H9 (cell line): ENCODE data around the gene CCR2. TPM values are rescaled to one million over a fixed set of nuclear protein-coding genes. Genes with fewer than 3 reads are reported as not detected.

Source experiments
- DNase-seq: peaks from one replicate; pipeline ENCODE4 v3.0.0-alpha.2; 2017
- H2AFZ ChIP-seq: one replicate; pipeline ENCODE4 v1.6.1; 2013; ENCODE audit warnings: mild to moderate bottlenecking, low read length, control low read depth, moderate library complexity
- H2AK5ac ChIP-seq: 2 replicates; pipeline ENCODE4 v1.6.1; 2013; ENCODE audit warnings: low read length, control low read depth, mixed read lengths; ENCODE audit not compliant: insufficient read length
- H2BK120ac ChIP-seq: one replicate; pipeline ENCODE4 v1.6.1; 2013; ENCODE audit warnings: low read depth, mild to moderate bottlenecking, low read length, control low read depth, inconsistent platforms; ENCODE audit not compliant: poor library complexity, severe bottlenecking
- H2BK12ac ChIP-seq: 2 replicates; pipeline ENCODE4 v1.6.1; 2013; ENCODE audit warnings: low read length, control low read depth, mixed read lengths, low read depth; ENCODE audit not compliant: insufficient read length
- H2BK15ac ChIP-seq: 2 replicates; pipeline ENCODE4 v1.6.1; 2013; ENCODE audit warnings: low read depth, low read length, control low read depth
- H2BK20ac ChIP-seq: one replicate; pipeline ENCODE4 v1.6.1; 2013; ENCODE audit warnings: low read depth, mild to moderate bottlenecking, low read length, control low read depth, inconsistent platforms; ENCODE audit not compliant: poor library complexity, severe bottlenecking
- H2BK5ac ChIP-seq: 2 replicates; pipeline ENCODE4 v1.6.1; 2013; ENCODE audit warnings: low read length, control low read depth, mixed read lengths; ENCODE audit not compliant: insufficient read length
- H3K14ac ChIP-seq: 2 replicates; pipeline ENCODE4 v1.6.1; 2013; ENCODE audit warnings: low read length, control low read depth; ENCODE audit not compliant: insufficient read depth
- H3K18ac ChIP-seq: 2 replicates; pipeline ENCODE4 v1.6.1; 2013; ENCODE audit warnings: low read depth, mild to moderate bottlenecking, mixed read lengths, low read length, control low read depth; ENCODE audit not compliant: insufficient read length
- H3K23ac ChIP-seq: 2 replicates; pipeline ENCODE4 v1.6.1; 2013; ENCODE audit warnings: low read length, control low read depth, mixed read lengths, low read depth; ENCODE audit not compliant: insufficient read length
- H3K23me2 ChIP-seq: 2 replicates; pipeline ENCODE4 v1.6.1; 2013; ENCODE audit warnings: low read depth, mild to moderate bottlenecking, mixed read lengths, low read length, control low read depth; ENCODE audit not compliant: insufficient read length, poor library complexity, severe bottlenecking
- H3K27ac ChIP-seq: 2 replicates; pipeline ENCODE4 v1.5.1; 2013; ENCODE audit warnings: low read length, control low read depth, mixed read lengths, low read depth; ENCODE audit not compliant: insufficient read length
- H3K27me3 ChIP-seq: 2 replicates; pipeline ENCODE4 v1.6.1; 2013; ENCODE audit warnings: low read length, control low read depth, inconsistent platforms; ENCODE audit not compliant: insufficient read depth
- H3K4ac ChIP-seq: 2 replicates; pipeline ENCODE4 v1.6.1; 2013; ENCODE audit warnings: low read depth, mild to moderate bottlenecking, control low read depth, inconsistent platforms, low read length, moderate library complexity
- H3K4me1 ChIP-seq: 2 replicates; pipeline ENCODE4 v1.6.1; 2013; ENCODE audit warnings: low read length, control low read depth, inconsistent platforms; ENCODE audit not compliant: insufficient read depth
- H3K4me2 ChIP-seq: 2 replicates; pipeline ENCODE4 v1.6.1; 2013; ENCODE audit warnings: low read length, control low read depth, mixed read lengths; ENCODE audit not compliant: insufficient read length, insufficient read depth
- H3K56ac ChIP-seq: 2 replicates; pipeline ENCODE4 v1.6.1; 2013; ENCODE audit warnings: low read depth, mild to moderate bottlenecking, mixed read lengths, low read length, control low read depth; ENCODE audit not compliant: insufficient read length
- H3K79me1 ChIP-seq: 2 replicates; pipeline ENCODE4 v1.6.1; 2013; ENCODE audit warnings: low read depth, mild to moderate bottlenecking, moderate library complexity, low read length, control low read depth, inconsistent platforms; ENCODE audit not compliant: insufficient read depth, poor library complexity, severe bottlenecking
- H3K79me2 ChIP-seq: 2 replicates; pipeline ENCODE4 v1.6.1; 2013; ENCODE audit warnings: low read length, control low read depth, inconsistent platforms; ENCODE audit not compliant: insufficient read depth
- H3K9ac ChIP-seq: 2 replicates; pipeline ENCODE4 v1.6.1; 2013; ENCODE audit warnings: low read length, control low read depth, mixed read lengths; ENCODE audit not compliant: insufficient read length; ENCODE audit errors: extremely low read depth
- H3K9me3 ChIP-seq: one replicate; pipeline ENCODE4 v1.6.1; 2013; ENCODE audit warnings: low read depth, low read length, inconsistent platforms; ENCODE audit not compliant: control insufficient read depth
- H3T11ph ChIP-seq: one replicate; pipeline ENCODE4 v1.6.1; 2013; ENCODE audit warnings: mild to moderate bottlenecking, low read length, control low read depth, inconsistent platforms
- H4K20me1 ChIP-seq: one replicate; pipeline ENCODE4 v1.6.1; 2013; ENCODE audit not compliant: control insufficient read depth, insufficient read length, insufficient read depth
- H4K5ac ChIP-seq: 2 replicates; pipeline ENCODE4 v1.6.1; 2013; ENCODE audit warnings: low read depth, mild to moderate bottlenecking, mixed read lengths, low read length, control low read depth; ENCODE audit not compliant: insufficient read length
- H4K8ac ChIP-seq: replicated peaks from 2 replicates; pipeline ENCODE4 v1.6.1; 2013; ENCODE audit warnings: low read length, control low read depth, mixed read lengths, low read depth; ENCODE audit not compliant: insufficient read length
- H4K91ac ChIP-seq: 2 replicates; pipeline ENCODE4 v1.6.1; 2013; ENCODE audit warnings: low read depth, mild to moderate bottlenecking, moderate library complexity, mixed read lengths, low read length, control low read depth; ENCODE audit not compliant: insufficient read length
- H3K27ac Mint-ChIP-seq, 3 experiments: 2 replicates in 2 of 3; 3 replicates in 1 of 3; pipeline ENCODE4 v1.8.0; 2020 to 2021; ENCODE audit warnings: mixed read lengths in 3 of 3, mild to moderate bottlenecking in 1 of 3, moderate library complexity in 1 of 3
- H3K27me3 Mint-ChIP-seq: 2 replicates; pipeline ENCODE4 v1.8.0; 2021; ENCODE audit warnings: low read depth, mild to moderate bottlenecking, moderate library complexity, mixed read lengths
- H3K36me3 Mint-ChIP-seq, 3 experiments: 2 replicates in 2 of 3; 3 replicates in 1 of 3; pipeline ENCODE4 v1.8.0; 2020 to 2021; ENCODE audit warnings: low read depth in 3 of 3, mixed read lengths in 3 of 3; ENCODE audit not compliant: insufficient read depth in 1 of 3
- H3K4me1 Mint-ChIP-seq, 2 experiments: 2 replicates each; pipeline ENCODE4 v1.8.0; 2020; ENCODE audit warnings: mixed read lengths in 2 of 2
- H3K4me3 Mint-ChIP-seq, 2 experiments: 2 replicates in 1 of 2; 3 replicates in 1 of 2; pipeline ENCODE4 v1.8.0; 2020 to 2021; ENCODE audit warnings: mild to moderate bottlenecking in 2 of 2, mixed read lengths in 2 of 2, moderate library complexity in 1 of 2
- H3K9me3 Mint-ChIP-seq, 2 experiments: 2 replicates in 1 of 2; 3 replicates in 1 of 2; pipeline ENCODE4 v1.8.0; 2020; ENCODE audit warnings: mild to moderate bottlenecking in 2 of 2, mixed read lengths in 2 of 2, moderate library complexity in 1 of 2
- WGBS: extraction: QIAGEN DNeasy Blood & Tissue Kit; methylation state at CpG from one replicate; pipeline ENCODE4 v1.1.7; 2013; ENCODE audit warnings: missing lambda C conversion rate, low lambda C conversion rate, mixed read lengths; ENCODE audit not compliant: insufficient read length; ENCODE audit errors: extremely low coverage; 5-methylcytosine and 5-hydroxymethylcytosine counted together
- total RNA-seq: library from RNA; stranded (reverse); gene quantifications from 2 replicates; pipeline ENCODE4 v1.2.1, GENCODE V29; 2021
- TF ChIP-seq, protein P1 (sequence below): fragments of 200-600 bp; sonication (generic); conservative IDR thresholded peaks from 3 replicates; pipeline ENCODE4 v1.8.0; 2021; ENCODE audit warnings: antibody characterized with exemption, mild to moderate bottlenecking

CCR2 gene
- total RNA-seq, 1 experiment from 2014 or later = not detected

DNA sequence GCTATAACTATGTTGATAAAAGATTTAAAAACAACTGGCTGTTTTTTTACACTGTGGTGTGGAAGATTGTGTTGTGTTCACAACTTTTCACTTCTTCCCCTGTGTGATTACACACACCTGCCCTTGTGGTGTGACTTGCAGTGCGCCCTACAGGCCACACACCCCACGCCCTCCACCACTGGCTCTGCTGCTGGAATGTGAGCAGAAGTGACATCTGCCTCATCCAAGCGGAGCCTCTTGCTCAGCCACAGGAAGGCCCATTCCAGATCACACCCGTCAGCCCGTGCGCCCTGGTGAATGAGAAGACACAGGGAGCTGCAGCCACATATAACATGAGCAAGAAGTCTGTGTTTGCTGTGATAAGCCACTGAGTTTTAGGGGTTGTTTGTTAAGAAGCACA, 7.0 kb downstream of the CCR2 start:
- no peak overlapping the region for H3K23ac ChIP-seq
- Mint-ChIP-seq H3K4me1 (no peaks in the 10 kb centered on the region), H3K27me3 (peaks cover 11% of the 10 kb centered on the region), H3K36me3 (no peaks in the 10 kb centered on the region), H3K4me3 (no peak overlapping the region), H3K27ac (no peak overlapping the region), H3K9me3 (no peaks in the 10 kb centered on the region)
- H3K4me2 ChIP-seq = no peak overlapping the region
- no peak overlapping the region for H4K91ac ChIP-seq
- WGBS = no CpG with 5 or more reads among the region's 6 CpGs
- H2AK5ac ChIP-seq = no peak overlapping the region
- no peak overlapping the region for H2BK5ac ChIP-seq
- no peaks in the 10 kb centered on the region for H3K27me3 ChIP-seq
- no peak for DNase-seq
- no peak overlapping the region for H2AFZ ChIP-seq
- H2BK120ac ChIP-seq = no peak overlapping the region
- no peak overlapping the region for H3K27ac ChIP-seq
- no peaks in the 10 kb centered on the region for H3K79me2 ChIP-seq
- no peak overlapping the region for H4K8ac ChIP-seq
- H2BK12ac ChIP-seq = no peak overlapping the region
- H4K20me1 ChIP-seq = no peaks in the 10 kb centered on the region
- H2BK15ac ChIP-seq = no peak overlapping the region
- TF ChIP-seq, protein P1, sequence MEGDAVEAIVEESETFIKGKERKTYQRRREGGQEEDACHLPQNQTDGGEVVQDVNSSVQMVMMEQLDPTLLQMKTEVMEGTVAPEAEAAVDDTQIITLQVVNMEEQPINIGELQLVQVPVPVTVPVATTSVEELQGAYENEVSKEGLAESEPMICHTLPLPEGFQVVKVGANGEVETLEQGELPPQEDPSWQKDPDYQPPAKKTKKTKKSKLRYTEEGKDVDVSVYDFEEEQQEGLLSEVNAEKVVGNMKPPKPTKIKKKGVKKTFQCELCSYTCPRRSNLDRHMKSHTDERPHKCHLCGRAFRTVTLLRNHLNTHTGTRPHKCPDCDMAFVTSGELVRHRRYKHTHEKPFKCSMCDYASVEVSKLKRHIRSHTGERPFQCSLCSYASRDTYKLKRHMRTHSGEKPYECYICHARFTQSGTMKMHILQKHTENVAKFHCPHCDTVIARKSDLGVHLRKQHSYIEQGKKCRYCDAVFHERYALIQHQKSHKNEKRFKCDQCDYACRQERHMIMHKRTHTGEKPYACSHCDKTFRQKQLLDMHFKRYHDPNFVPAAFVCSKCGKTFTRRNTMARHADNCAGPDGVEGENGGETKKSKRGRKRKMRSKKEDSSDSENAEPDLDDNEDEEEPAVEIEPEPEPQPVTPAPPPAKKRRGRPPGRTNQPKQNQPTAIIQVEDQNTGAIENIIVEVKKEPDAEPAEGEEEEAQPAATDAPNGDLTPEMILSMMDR = no peak
- H4K5ac ChIP-seq = no peak overlapping the region
- H3K18ac ChIP-seq = no peak overlapping the region
- no peak overlapping the region for H3K4ac ChIP-seq
- no peak overlapping the region for H3T11ph ChIP-seq
- no peaks in the 10 kb centered on the region; the same call in 1 of the 2 replicates for H3K4me1 ChIP-seq
- H3K14ac ChIP-seq = no peak overlapping the region
- no peak overlapping the region for H3K56ac ChIP-seq
- H3K79me1 ChIP-seq = no peaks in the 10 kb centered on the region
- no peaks in the 10 kb centered on the region for H3K9me3 ChIP-seq
- no peak overlapping the region for H3K9ac ChIP-seq
- no peaks in the 10 kb centered on the region for H3K23me2 ChIP-seq
- H2BK20ac ChIP-seq = no peak overlapping the region
